ENCODE measurements around the gene ASCL1. TPM values are rescaled to one million over a fixed set of nuclear protein-coding genes. Genes with fewer than 3 reads are reported as not detected.

Gene ASCL1
- total and polyA plus RNA-seq, 2 of the 13 experiments (the other 11 are each of a cell fraction or from before 2014, with no cell fraction given) = not detected

- ChIA-PET CTCF (ENCODE audit: low intra/inter-chr PET ratio, low total read pairs) (no interaction called here), POLR2A (interaction anchor here (1.1 to 3.4 kb wide), 4 partner anchors 8 to 25 kb away, joined by 3 to 22 read pairs (median 6); no protein-coding TSS in a partner anchor)
- Histone ChIP-seq H3K4me3 (replicated peaks in 1 of 3; ENCODE audit: insufficient read depth in 1 of 3, low read depth in 2 of 3, low read length in 3 of 3) (no peak overlapping the region), H3K4me2 (ENCODE audit: low read depth, low read length) (no peak overlapping the region), H3K4me1 (ENCODE audit: insufficient read depth, low read length) (peaks cover 92% of the 10 kb centered on the region), H2AFZ (ENCODE audit: low read length) (no peak overlapping the region), H3K27me3 (ENCODE audit: control insufficient read depth in 1 of 2, insufficient read depth in 2 of 2, low read length in 2 of 2) (no peaks in the 10 kb centered on the region), H3K9ac (ENCODE audit: insufficient read depth, low read depth, low read length) (no peak overlapping the region), H3K9me3 (ENCODE audit: low read length) (no peaks in the 10 kb centered on the region), H3K36me3 (replicated peaks in 1 of 2; ENCODE audit: control insufficient read depth in 1 of 2, insufficient read depth in 2 of 2, low read length in 2 of 2) (peaks cover 10 to 16% of the 10 kb centered on the region in 2 experiments), H4K20me1 (ENCODE audit: insufficient read depth, low read length) (no peaks in the 10 kb centered on the region), H3K79me2 (ENCODE audit: insufficient read depth, low read length) (peaks cover 95% of the 10 kb centered on the region), H3K27ac (ENCODE audit: extremely low read length, insufficient read depth, low read length) (peak overlapping the region; percentile 37)
- no TSS peak for BruUV-seq (replicated peaks)
- in situ Hi-C loops (cut with HindIII; ENCODE audit: extremely low pct_ligation_motif_present, low pct_unique_long_range_greater_than_20kb) (no loop called here), intact Hi-C loops (cut with micrococcal nuclease; ENCODE audit: unreplicated experiment) (no loop called here)
- ATAC-seq = no peak
- no peak for FAIRE-seq
- 93% methylated on average over 7 of the region's 7 CpGs for WGBS (ENCODE audit: low lambda C conversion rate)
- peak; percentile 26; the same call in 1 of the 2 replicates for TF ChIP-seq POLR2AphosphoS5 (IDR thresholded peaks at IDR 0.05; ENCODE audit: low read depth, low read length)
- TF ChIP-seq RBFOX2 (IDR thresholded peaks at IDR 0.05; ENCODE audit: low read depth, low read length) = peak; percentile 54
- TF ChIP-seq TCF12 (IDR thresholded peaks at IDR 0.05) = no peak
- no peak for TF ChIP-seq TCF12 (CRISPR knock-in tag; IDR thresholded peaks at IDR 0.05)
- TF ChIP-seq U2AF2 (IDR thresholded peaks at IDR 0.05; ENCODE audit: low read depth, low read length) = no peak
- peak; percentile 53 for TF ChIP-seq AGO2 (optimal IDR thresholded peaks at IDR 0.05; ENCODE audit: low read depth, low read length)
- DNase-seq (ENCODE audit: low spot score) = no peak
These were observed 47.3 kb upstream of the ASCL1 start for GRCh38 chr12:102910137-102910536.

- peak overlapping the region; percentile 44; the same call in 1 of the 2 replicates for H3K4me2 ChIP-seq (ENCODE audit: low read depth, low read length)
- ChIA-PET CTCF (ENCODE audit: low intra/inter-chr PET ratio, low total read pairs) (no interaction called here), POLR2A (interaction anchor here (1.1 to 3.4 kb wide), 3 partner anchors 9 to 26 kb away, joined by 3 to 22 read pairs (median 7); no protein-coding TSS in a partner anchor)
- peaks cover 92% of the 10 kb centered on the region for H3K4me1 ChIP-seq (ENCODE audit: insufficient read depth, low read length)
- FAIRE-seq (no peak), DNase-seq (ENCODE audit: low spot score) (no peak), ATAC-seq (peak; percentile 35; the same call in 2 of the 3 replicates)
- peak overlapping the region; percentile 24 for H3K27ac ChIP-seq (ENCODE audit: extremely low read length, insufficient read depth, low read length)
- H3K9ac ChIP-seq (ENCODE audit: insufficient read depth, low read depth, low read length) = no peak overlapping the region; the same call in 1 of the 2 replicates
- peaks cover 10 to 16% of the 10 kb centered on the region in 2 experiments for H3K36me3 ChIP-seq (replicated peaks in 1 of 2; ENCODE audit: control insufficient read depth in 1 of 2, insufficient read depth in 2 of 2, low read length in 2 of 2)
- H3K9me3 ChIP-seq (ENCODE audit: low read length) = no peaks in the 10 kb centered on the region
- no peaks in the 10 kb centered on the region for H3K27me3 ChIP-seq (ENCODE audit: control insufficient read depth in 1 of 2, insufficient read depth in 2 of 2, low read length in 2 of 2)
- in situ Hi-C loops (cut with HindIII; ENCODE audit: extremely low pct_ligation_motif_present, low pct_unique_long_range_greater_than_20kb) (no loop called here), intact Hi-C loops (cut with micrococcal nuclease; ENCODE audit: unreplicated experiment) (no loop called here)
- no peak for TF ChIP-seq ZNF883 (CRISPR knock-in tag; IDR thresholded peaks at IDR 0.05; ENCODE audit: not compliant biosample characterization)
- TF ChIP-seq SALL1 (CRISPR knock-in tag; IDR thresholded peaks at IDR 0.05) = 0 out of 2 replicates have a peak, but pooled peaks have one; percentile 41
- TF ChIP-seq HDAC6 (IDR thresholded peaks at IDR 0.05; ENCODE audit: low read depth, low read length) = no peak
- peak; percentile 34; the same call in 1 of the 2 replicates for TF ChIP-seq ZBTB38 (CRISPR knock-in tag; IDR thresholded peaks at IDR 0.05)
- H2AFZ ChIP-seq (ENCODE audit: low read length) = no peak overlapping the region
- H3K4me3 ChIP-seq (replicated peaks in 1 of 3; ENCODE audit: insufficient read depth in 1 of 3, low read depth in 2 of 3, low read length in 3 of 3) = no peak overlapping the region
- WGBS (ENCODE audit: low lambda C conversion rate) = 97% methylated on average over 3 of the region's 4 CpGs
- no peaks in the 10 kb centered on the region for H4K20me1 ChIP-seq (ENCODE audit: insufficient read depth, low read length)
- no TSS peak for BruUV-seq (replicated peaks)
- peaks cover 95% of the 10 kb centered on the region for H3K79me2 ChIP-seq (ENCODE audit: insufficient read depth, low read length)
These were observed 46.7 kb upstream of the ASCL1 start for GRCh38 chr12:102910792-102911191.

Data from HepG2 (cell line).